Aorta (tissue), 5 donors: Measurements from ENCODE around the gene CPT1B. TPM values are rescaled to one million over a fixed set of nuclear protein-coding genes. Genes with fewer than 3 reads are reported as not detected.

Experiments used
- ATAC-seq: fragments of 200-7000 bp; cut with Tn5 transposase; one replicate; pipeline ENCODE4 v1.9.1; 2022; ENCODE audit warnings: moderate library complexity; ENCODE audit not compliant: low FRiP score
- DNase-seq, 2 donors: peaks; one replicate each; pipeline ENCODE4 v3.0.0-alpha.2; 2020
- H3K27ac ChIP-seq, 2 donors: one replicate each; pipeline ENCODE4 v1.5.1; 2013; ENCODE audit warnings: low read length in 2 of 2, mild to moderate bottlenecking in 2 of 2, moderate library complexity in 2 of 2, control low read depth in 1 of 2, inconsistent platforms in 1 of 2, low read depth in 1 of 2
- H3K27me3 ChIP-seq, 2 donors: one replicate each; pipeline ENCODE4 v1.6.1; 2013; ENCODE audit warnings: control low read depth in 1 of 2, low read length in 1 of 2, mild to moderate bottlenecking in 1 of 2, moderate library complexity in 1 of 2; ENCODE audit not compliant: insufficient read depth in 2 of 2, control insufficient read depth in 1 of 2
- H3K36me3 ChIP-seq, 2 donors: one replicate each; pipeline ENCODE4 v1.6.1; 2013; ENCODE audit warnings: control low read depth in 1 of 2, low read length in 1 of 2, mild to moderate bottlenecking in 1 of 2; ENCODE audit not compliant: insufficient read depth in 2 of 2, control insufficient read depth in 1 of 2
- H3K4me1 ChIP-seq, 2 donors: one replicate each; pipeline ENCODE4 v1.6.1; 2013; ENCODE audit warnings: low read length in 2 of 2, control low read depth in 1 of 2, mild to moderate bottlenecking in 1 of 2, moderate library complexity in 1 of 2; ENCODE audit not compliant: insufficient read depth in 2 of 2, control insufficient read depth in 1 of 2
- H3K4me3 ChIP-seq, 2 donors: one replicate each; pipeline ENCODE4 v1.5.1; 2013; ENCODE audit warnings: low read length in 2 of 2, control low read depth in 1 of 2, mild to moderate bottlenecking in 1 of 2
- H3K9me3 ChIP-seq: one replicate; pipeline ENCODE4 v1.6.1; 2013; ENCODE audit warnings: mild to moderate bottlenecking, low read length; ENCODE audit not compliant: control insufficient read depth
- WGBS, 2 donors: extraction: QIAGEN DNeasy Blood & Tissue Kit; methylation state at CpG; one replicate each; pipeline ENCODE4 v1.1.7; 2013; 5-methylcytosine and 5-hydroxymethylcytosine counted together
- intact Hi-C, 2 donors: fragments of 100-400 bp; cut with DNase I; formaldehyde crosslinking; loops; one replicate each; pipeline versions ENCODE4 v1.14.2 to v1.15.0; 2022
- polyA plus RNA-seq, 2 donors: library from polyadenylated mRNA; stranded (reverse); fragments of 200-250 nt; gene quantifications; one replicate each; pipeline ENCODE4 v1.2.3, GENCODE V29; 2013
- total RNA-seq, 2 donors: library from RNA; stranded (reverse); fragmentation: NEBNext Ultra II Directional; extraction: Animal tissue kit (Norgen Biotek cat#: 25700); gene quantifications; one replicate each; pipeline ENCODE4 v1.2.1, GENCODE V29; 2021
- donor health status: healthy with polysubstance abuse.
- donor health status: Bipolar disorder and iron deficiency.
- donor health status: DM: no; HTN: no; CAD: no.
- donor health status: DM: no; HTN: no; CAD: no.
- donor health status: DM: yes; HTN: yes; CAD: no.

CPT1B gene
- total and polyA plus RNA-seq, 4 donors, result 3.2 to 11.5 (median 5.2) TPM

DNA sequence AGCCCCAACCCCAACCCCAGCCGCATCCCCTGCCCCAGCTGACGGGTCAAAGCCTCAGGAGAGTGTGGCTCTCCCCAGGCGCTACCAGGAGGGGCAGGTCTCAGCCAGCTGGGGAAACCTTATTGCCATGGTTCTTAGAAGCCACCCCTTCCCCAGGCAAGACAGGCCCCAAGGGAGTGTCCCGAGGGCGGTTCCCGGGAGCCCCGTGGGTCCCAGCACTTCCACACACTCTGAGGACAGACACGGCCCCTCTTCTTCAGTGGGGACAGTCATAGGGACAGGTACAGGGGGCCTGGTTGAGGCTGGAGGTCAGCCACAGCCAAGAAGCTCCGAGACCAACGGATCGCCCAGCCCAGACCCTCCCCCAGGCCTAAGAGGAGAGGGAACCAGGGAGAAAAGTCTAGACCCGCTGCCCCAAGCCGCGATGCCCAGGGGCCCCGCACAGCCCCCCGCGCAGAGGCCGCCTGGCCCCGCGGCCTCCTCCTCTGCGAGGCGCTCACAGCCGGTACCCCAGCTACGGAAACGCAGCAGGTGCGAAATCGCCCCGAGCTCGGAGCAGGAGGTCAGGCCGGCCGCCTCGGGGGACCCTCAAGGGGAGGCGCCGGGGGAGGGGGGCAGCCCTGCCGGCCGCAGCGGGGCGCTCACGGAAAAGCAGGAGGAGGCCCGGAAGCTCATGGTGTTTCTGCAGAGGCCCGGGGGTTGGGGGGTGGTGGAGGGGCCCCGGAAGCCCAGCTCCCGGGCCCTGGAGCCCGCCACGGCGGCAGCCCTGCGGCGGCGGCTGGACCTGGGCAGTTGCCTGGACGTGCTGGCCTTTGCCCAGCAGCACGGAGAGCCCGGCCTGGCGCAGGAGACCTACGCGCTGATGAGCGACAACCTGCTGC is 29.9 kb downstream of the CPT1B start:
- Histone ChIP-seq H3K4me1 (no peaks in the 10 kb centered on the region), H3K27me3 (no peaks in the 10 kb centered on the region), H3K27ac (no peak overlapping the region), H3K4me3 (no peak overlapping the region), H3K36me3 (no peaks in the 10 kb centered on the region), H3K9me3 (no peaks in the 10 kb centered on the region)
- ATAC-seq (no peak), DNase-seq (peak in 1 of 2 donors; percentile 52)
- intact Hi-C loops, result no loop called here
- WGBS, 2 donors, result 4 to 8% methylated on average over 44 to 56 of the region's 56 CpGs

DNA sequence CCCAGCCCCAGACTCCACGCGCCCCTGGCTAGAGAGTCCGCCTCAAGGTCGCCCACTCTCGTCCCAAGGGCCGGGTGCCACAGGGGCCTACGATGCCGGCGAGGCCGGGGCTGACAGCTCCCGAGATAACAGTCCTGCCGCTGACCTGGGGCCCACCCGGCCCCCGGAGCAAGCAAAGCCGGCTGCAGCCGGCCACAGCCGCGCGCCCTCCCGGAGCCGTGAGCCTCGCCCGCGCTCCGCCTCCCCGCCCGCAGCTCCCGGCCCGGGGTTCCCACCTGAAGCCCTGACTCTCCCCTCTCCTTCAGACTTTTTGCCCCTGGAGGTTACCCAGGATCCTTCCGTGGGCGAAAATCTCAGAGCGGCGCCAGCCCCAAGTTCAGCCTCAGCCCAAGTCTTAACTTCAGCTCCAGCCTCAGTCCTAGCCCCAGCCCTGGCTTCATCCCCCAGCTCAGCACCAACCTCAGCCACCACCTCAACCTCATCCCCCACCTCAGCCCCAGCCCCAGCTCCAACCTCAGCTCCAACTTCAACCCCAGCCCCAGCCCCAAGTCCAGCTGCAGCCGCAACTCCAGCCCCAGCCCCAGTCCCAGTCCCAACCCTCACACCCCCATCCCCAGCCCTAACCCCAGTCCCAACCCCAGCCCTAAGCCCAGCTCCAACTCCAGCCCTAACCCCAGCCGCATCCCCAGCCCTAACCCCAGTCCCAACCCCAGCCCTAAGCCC is 30.8 kb downstream of the CPT1B start:
- Histone ChIP-seq H3K4me3 (no peak overlapping the region), H3K27me3 (no peaks in the 10 kb centered on the region), H3K27ac (no peak overlapping the region), H3K36me3 (no peaks in the 10 kb centered on the region), H3K9me3 (no peaks in the 10 kb centered on the region), H3K4me1 (no peaks in the 10 kb centered on the region)
- intact Hi-C loops, result no loop called here
- ATAC-seq (no peak), DNase-seq (peak in 1 of 2 donors; percentile 50)
- 6 to 9% methylated on average over 35 of the region's 35 CpGs for WGBS, 2 donors

DNA sequence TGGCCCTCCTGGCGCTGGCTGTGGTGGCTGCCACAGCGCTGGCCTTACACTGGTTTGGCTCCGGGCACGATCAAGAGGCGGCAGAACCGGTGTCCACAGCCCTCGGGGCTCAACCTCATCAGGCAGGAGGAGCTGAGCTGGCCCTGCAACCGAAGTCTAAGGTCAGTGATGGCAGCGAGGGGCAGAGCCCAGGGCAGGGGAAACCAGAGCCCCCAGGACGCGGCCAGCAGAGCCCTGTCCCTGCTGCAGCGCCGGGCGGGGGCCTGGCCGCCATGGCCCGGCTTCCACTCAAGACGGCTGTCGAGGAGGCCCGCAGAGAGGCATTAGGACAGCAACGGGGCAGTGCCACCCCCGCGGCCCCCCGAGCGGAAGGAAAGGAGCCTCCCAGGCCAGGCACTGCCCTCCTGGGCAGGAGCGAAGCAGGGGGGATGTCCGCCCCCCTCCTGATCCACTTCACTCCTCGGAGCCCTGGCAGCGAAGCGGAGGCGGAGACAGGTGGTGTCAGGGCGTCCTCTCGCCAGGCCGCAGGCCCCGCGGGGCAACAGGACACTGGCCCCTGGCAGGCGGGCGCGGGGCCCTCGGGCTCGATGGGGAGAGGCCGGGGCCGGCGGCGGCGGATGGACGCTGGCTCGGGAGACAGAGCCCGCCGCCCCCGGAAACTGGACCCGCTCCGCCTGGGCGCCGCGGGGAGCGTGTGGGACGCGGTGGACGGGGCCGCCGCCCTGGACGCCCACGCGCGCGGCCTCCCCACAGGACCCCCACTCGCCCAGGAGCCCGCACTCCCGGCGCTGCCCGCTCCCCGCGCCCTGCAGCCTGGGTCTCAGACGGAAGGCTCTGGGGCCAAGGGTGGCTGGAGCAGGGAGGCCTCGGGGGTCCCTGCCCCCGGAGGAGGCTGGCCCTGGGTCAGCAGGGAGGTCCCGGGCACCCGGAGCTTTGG is 31.6 kb downstream of the CPT1B start:
- H3K9me3 ChIP-seq, result no peaks in the 10 kb centered on the region
- H3K27ac ChIP-seq, result no peak overlapping the region
- 49 to 58% methylated on average over 50 to 78 of the region's 78 CpGs for WGBS, 2 donors
- DNase-seq (peak; percentile 51 to 75), ATAC-seq (no peak)
- H3K4me3 ChIP-seq, result no peak overlapping the region
- no peaks in the 10 kb centered on the region for H3K27me3 ChIP-seq
- no peaks in the 10 kb centered on the region for H3K4me1 ChIP-seq
- intact Hi-C loops, result no loop called here
- H3K36me3 ChIP-seq, result no peaks in the 10 kb centered on the region

DNA sequence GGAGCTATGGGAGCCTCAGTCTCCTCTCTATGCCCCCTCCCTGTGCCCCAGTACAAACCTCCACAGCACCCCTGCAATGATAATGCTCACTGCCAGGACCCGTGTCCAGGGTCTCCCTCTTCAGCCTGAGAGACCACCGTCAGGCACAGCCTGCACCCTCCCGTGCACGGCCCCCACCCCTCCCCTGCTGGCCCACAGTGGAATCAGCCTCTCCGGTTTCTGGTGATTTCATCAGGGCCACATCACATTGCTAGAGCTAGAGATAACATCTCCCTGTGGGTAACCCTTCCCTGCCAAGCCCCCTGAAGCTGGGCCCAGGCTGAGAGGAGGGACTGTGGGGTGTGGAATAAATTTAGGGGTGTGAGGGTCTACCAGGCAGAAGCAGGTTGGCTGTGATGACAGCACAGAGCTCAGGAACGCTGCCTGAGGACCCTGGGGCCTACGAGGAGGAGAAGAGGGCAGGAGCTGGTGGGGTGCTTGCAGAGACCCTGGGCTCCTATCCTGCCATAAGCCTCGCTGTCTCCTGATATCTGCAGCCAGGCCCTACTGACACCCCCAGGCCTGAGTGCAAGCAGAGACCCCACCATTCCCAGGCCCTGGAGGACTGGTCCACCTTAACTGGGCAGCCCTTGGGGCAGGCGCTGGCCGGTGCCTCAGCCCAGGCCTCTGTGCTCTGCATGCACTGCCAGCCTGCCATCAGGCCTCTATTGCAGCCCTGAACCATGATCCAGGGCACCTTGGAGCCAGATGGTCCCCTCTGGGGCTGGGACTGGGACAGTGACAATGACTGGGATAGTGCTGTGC is 32.5 kb downstream of the CPT1B start, which contains the start of gene KLHDC7B:
KLHDC7B (plus strand) TSS at position 378 of the 804 bp plus-strand sequence; CDS start at position 723, 345 bp downstream.
- no peaks in the 10 kb centered on the region for H3K36me3 ChIP-seq
- H3K9me3 ChIP-seq, result no peaks in the 10 kb centered on the region
- no peak within 1 kb of the TSS for H3K4me3 ChIP-seq
- H3K4me1 ChIP-seq, result no peaks in the 10 kb centered on the region
- intact Hi-C loops, result no loop called here
- 73 to 76% methylated on average over 10 of the region's 10 CpGs for WGBS, 2 donors
- H3K27ac ChIP-seq, result no peak within 1 kb of the TSS
- DNase-seq (peak in 1 of 2 donors; percentile 44), ATAC-seq (no peak)
- no peaks in the 10 kb centered on the region for H3K27me3 ChIP-seq

DNA sequence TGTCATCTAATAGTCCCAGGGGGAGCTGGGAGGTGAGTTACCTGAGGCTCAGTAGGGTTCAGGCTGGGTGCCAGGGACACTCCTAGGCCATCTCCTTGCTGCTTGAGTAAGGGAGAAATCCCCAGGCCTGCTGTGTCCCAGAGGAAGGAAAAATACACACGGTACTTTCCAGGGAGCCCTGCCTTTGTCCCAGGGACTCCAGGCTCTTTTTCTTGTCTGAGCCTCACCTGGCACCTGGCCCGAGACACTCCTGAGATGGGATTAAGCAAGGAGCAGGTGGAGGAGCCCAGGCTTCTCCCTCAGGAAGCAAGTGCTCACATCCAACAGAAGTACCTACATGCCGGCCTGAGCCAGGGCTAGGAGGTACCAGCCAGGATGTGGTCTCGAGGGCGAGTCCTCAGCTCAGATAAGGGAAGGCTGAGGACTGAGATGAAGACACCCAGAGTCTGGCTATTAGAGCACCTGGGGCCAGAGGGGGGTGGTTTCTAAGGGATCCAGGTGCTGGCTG is 33.4 kb downstream of the CPT1B start:
- H3K27me3 ChIP-seq, result no peaks in the 10 kb centered on the region
- H3K4me1 ChIP-seq, result no peaks in the 10 kb centered on the region
- no peak overlapping the region for H3K27ac ChIP-seq
- peak in 1 of 2 donors; percentile 47 for DNase-seq
- intact Hi-C loops, result no loop called here
- no peak overlapping the region for H3K4me3 ChIP-seq
- no peaks in the 10 kb centered on the region for H3K9me3 ChIP-seq
- WGBS, 2 donors, result 84 to 88% methylated on average over 5 of the region's 5 CpGs
- no peak for ATAC-seq
- no peaks in the 10 kb centered on the region for H3K36me3 ChIP-seq

DNA sequence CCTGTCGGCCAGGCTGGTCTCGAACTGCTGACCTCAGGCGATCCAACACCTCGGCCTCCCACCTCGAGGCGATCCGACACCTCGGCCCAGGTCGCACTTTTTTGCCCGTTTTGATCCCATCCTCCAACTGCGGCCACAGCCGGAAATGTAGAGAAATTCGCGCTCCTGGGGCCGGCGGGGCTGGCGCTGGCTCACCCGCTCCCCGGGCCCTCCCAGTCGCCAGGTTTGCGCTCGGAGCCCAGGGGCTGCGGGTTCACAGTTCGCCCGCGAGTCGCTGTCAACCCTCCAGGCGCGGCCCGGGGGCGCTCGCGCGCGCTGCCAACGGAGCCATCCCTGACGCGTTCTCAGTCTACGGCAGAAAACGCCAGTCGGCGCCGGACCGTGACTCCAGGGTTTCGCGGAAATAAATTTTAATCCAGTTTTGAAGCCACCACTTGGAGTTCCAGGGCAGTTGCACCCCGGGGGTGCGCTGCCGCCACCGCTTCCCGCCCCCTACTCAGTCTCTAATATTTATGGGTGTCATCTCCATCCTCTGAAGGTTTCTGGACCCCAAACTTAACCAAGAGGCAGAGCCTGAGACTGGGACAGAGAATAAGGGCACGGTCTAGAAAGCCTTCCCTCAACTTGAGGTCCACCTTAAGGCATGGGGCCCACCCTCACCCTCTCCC is 34.0 kb downstream of the CPT1B start:
- 3 to 6% methylated on average over 52 of the region's 52 CpGs for WGBS, 2 donors
- Histone ChIP-seq H3K9me3 (no peaks in the 10 kb centered on the region), H3K4me3 (no peak overlapping the region), H3K4me1 (no peaks in the 10 kb centered on the region), H3K27me3 (no peaks in the 10 kb centered on the region), H3K36me3 (no peaks in the 10 kb centered on the region), H3K27ac (no peak overlapping the region)
- peak; percentile 85 to 92 for DNase-seq
- no peak for ATAC-seq
- intact Hi-C loops, result no loop called here

DNA sequence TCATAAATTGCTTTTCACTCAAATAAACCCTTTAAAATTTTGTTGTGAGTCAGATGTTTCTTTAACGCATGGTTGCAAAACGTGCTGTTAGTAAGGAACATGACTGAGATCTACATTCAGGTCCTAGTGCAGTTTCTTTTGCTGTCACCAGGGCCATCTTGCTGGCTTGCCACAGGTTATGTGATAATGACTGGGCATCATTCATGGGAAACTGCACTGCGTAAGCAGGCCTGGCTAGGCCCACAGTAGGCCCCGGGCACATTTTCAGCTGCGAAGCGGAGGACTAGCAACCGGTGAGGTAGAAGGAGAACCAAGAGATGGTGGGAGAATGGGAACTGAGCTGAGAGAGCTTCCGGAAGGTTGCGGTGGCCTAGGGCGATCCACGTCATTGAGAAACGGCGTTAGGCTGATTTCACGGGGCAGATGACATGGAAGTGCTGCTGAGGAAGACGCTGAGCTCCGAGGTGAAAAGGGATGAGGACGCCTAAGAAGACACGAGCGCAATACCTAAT is 35.8 kb downstream of the CPT1B start:
- peak; percentile 4 for ATAC-seq
- intact Hi-C loops, result no loop called here

More for the DNA sequence above, 35.8 kb downstream of the CPT1B start:
- 93 to 94% methylated on average over 19 of the region's 19 CpGs for WGBS, 2 donors
- Histone ChIP-seq H3K27ac (no peak overlapping the region), H3K4me1 (no peaks in the 10 kb centered on the region), H3K36me3 (no peaks in the 10 kb centered on the region), H3K9me3 (no peaks in the 10 kb centered on the region), H3K27me3 (no peaks in the 10 kb centered on the region), H3K4me3 (no peak overlapping the region)
- DNase-seq, result peak in 1 of 2 donors; percentile 77
